Neural cell (in vitro differentiated cells): ENCODE results near the gene GPX6. TPM values are rescaled to one million over a fixed set of nuclear protein-coding genes. Genes with fewer than 3 reads are reported as not detected.
"Not testable (repeated sequence)": the region's sequence is repeated elsewhere in the genome, so short reads cannot be mapped to it uniquely, and the experiment has no call there.

ENCODE experiments used
- H2AFZ ChIP-seq: fragments of 200-600, 300-800 bp; sonication (generic), shearing (Covaris generic); 2 replicates; pipeline ENCODE4 v1.6.0; 2014; ENCODE audit warnings: low read depth, mild to moderate bottlenecking, antibody characterized with exemption, low read length, moderate library complexity
- H3F3A ChIP-seq: fragments of 200-600 bp; shearing (Covaris generic); 2 replicates; pipeline ENCODE4 v1.6.1; 2016; ENCODE audit warnings: mild to moderate bottlenecking, moderate library complexity, mixed read lengths, antibody characterized with exemption, low read length; ENCODE audit not compliant: insufficient read depth, poor library complexity, severe bottlenecking
- H3K27ac ChIP-seq: fragments of 200-600, 300-800 bp; sonication (generic), shearing (Covaris generic); 2 replicates; pipeline ENCODE4 v1.5.1; 2014; ENCODE audit warnings: mild to moderate bottlenecking, low read length, moderate library complexity
- H3K27me3 ChIP-seq: fragments of 300-800, 200-600 bp; sonication (generic), shearing (Covaris generic); 2 replicates; pipeline ENCODE4 v1.6.0; 2014; ENCODE audit warnings: mild to moderate bottlenecking, low read depth, low read length, moderate library complexity; ENCODE audit not compliant: insufficient read depth
- H3K36me3 ChIP-seq: fragments of 300-800, 200-600 bp; sonication (generic), shearing (Covaris generic); 2 replicates; pipeline ENCODE4 v1.5.1; 2014; ENCODE audit warnings: mild to moderate bottlenecking, antibody characterized with exemption, low read length, moderate library complexity; ENCODE audit not compliant: insufficient read depth
- H3K4me2 ChIP-seq: fragments of 300-800, 200-600 bp; sonication (generic), shearing (Covaris generic); 2 replicates; pipeline ENCODE4 v1.6.0; 2014; ENCODE audit warnings: mild to moderate bottlenecking, low read length
- H3K4me3 ChIP-seq: fragments of 300-800, 200-600 bp; sonication (generic), shearing (Covaris generic); 2 replicates; pipeline ENCODE4 v1.5.1; 2014; ENCODE audit warnings: mild to moderate bottlenecking, low read length, moderate library complexity
- H3K79me2 ChIP-seq: fragments of 200-600 bp; shearing (Covaris generic); replicated peaks from 2 replicates; pipeline ENCODE4 v1.6.0; 2014; ENCODE audit warnings: mild to moderate bottlenecking, low read length, moderate library complexity; ENCODE audit not compliant: insufficient read depth
- H3K9ac ChIP-seq: fragments of 300-800, 200-600 bp; sonication (generic), shearing (Covaris generic); 2 replicates; pipeline ENCODE4 v1.6.1; 2016; ENCODE audit warnings: mild to moderate bottlenecking, low read length, mixed read lengths
- H3K9me2 ChIP-seq: fragments of 200-600 bp; shearing (Covaris generic); 2 replicates; pipeline ENCODE4 v1.6.1; 2016; ENCODE audit warnings: mild to moderate bottlenecking, low read length, mixed read lengths; ENCODE audit not compliant: insufficient read depth
- H3K9me3 ChIP-seq: fragments of 200-600, 300-800 bp; sonication (generic), shearing (Covaris generic); 2 replicates; pipeline ENCODE4 v1.6.1; 2016; ENCODE audit warnings: mild to moderate bottlenecking, mixed run types, low read length, moderate library complexity, mixed read lengths
- H4K20me1 ChIP-seq: fragments of 200-600 bp; shearing (Covaris generic); 2 replicates; pipeline ENCODE4 v1.6.1; 2016; ENCODE audit warnings: mild to moderate bottlenecking, mixed run types; ENCODE audit not compliant: insufficient read depth
- EP300 ChIP-seq: fragments of 450-650 bp; conservative IDR thresholded peaks from 2 replicates; pipeline ENCODE4 v1.6.1; 2014; ENCODE audit warnings: antibody characterized with exemption, mild to moderate bottlenecking, moderate library complexity; ENCODE audit not compliant: poor library complexity, severe bottlenecking
- EZH2 ChIP-seq: fragments of 200-600, 300-800 bp; shearing (Covaris generic), sonication (generic); IDR thresholded peaks from 2 replicates; pipeline ENCODE4 v1.6.1; 2014; ENCODE audit warnings: antibody characterized with exemption, low read length, borderline replicate concordance, mild to moderate bottlenecking; ENCODE audit not compliant: insufficient read depth, poor library complexity, severe bottlenecking
- MXI1 ChIP-seq: fragments of 450-650 bp; conservative IDR thresholded peaks from 2 replicates; pipeline ENCODE4 v1.6.1; 2014; ENCODE audit warnings: antibody characterized with exemption, mild to moderate bottlenecking; ENCODE audit not compliant: poor library complexity, severe bottlenecking
- POLR2AphosphoS5 ChIP-seq: IDR thresholded peaks from 2 replicates; pipeline ENCODE4 v1.6.1; 2012
- RAD21 ChIP-seq: fragments of 450-650 bp; conservative IDR thresholded peaks from 2 replicates; pipeline ENCODE4 v1.6.1; 2014; ENCODE audit warnings: antibody characterized with exemption, mild to moderate bottlenecking, moderate library complexity
- SMC3 ChIP-seq: fragments of 450-650 bp; conservative IDR thresholded peaks from 2 replicates; pipeline ENCODE4 v1.6.1; 2014; ENCODE audit warnings: antibody characterized with exemption, mild to moderate bottlenecking, moderate library complexity; ENCODE audit not compliant: poor library complexity
- TAF1 ChIP-seq: IDR thresholded peaks from 2 replicates; pipeline ENCODE4 v1.6.1; 2012; ENCODE audit warnings: low read depth
- polyA plus RNA-seq: library from polyadenylated mRNA; depleted of rRNA; stranded (reverse); fragments of >200 nt; gene quantifications from 2 replicates; pipeline ENCODE4 v1.2.3, GENCODE V29; 2014
- TF ChIP-seq, protein P1 (sequence below): fragments of 450-650 bp; IDR thresholded peaks from 2 replicates; pipeline ENCODE4 v1.5.1; 2014; ENCODE audit warnings: antibody characterized with exemption, mild to moderate bottlenecking, moderate library complexity; ENCODE audit not compliant: poor library complexity, severe bottlenecking
- TF ChIP-seq, protein P2 (sequence below): IDR thresholded peaks from 2 replicates; pipeline ENCODE4 v1.6.1; 2012; ENCODE audit warnings: borderline replicate concordance

The GPX6 gene
- polyA plus RNA-seq, 1 donor from 2014 or later = not detected

- no peaks in the 10 kb centered on the region for H3K36me3 ChIP-seq
- no peak overlapping the region for H3K4me2 ChIP-seq
- H3K27ac ChIP-seq = no peak overlapping the region
- no peaks in the 10 kb centered on the region for H3K9me3 ChIP-seq
- H2AFZ ChIP-seq = no peak overlapping the region
- no peak for TF ChIP-seq EZH2
- TF ChIP-seq, protein P1, sequence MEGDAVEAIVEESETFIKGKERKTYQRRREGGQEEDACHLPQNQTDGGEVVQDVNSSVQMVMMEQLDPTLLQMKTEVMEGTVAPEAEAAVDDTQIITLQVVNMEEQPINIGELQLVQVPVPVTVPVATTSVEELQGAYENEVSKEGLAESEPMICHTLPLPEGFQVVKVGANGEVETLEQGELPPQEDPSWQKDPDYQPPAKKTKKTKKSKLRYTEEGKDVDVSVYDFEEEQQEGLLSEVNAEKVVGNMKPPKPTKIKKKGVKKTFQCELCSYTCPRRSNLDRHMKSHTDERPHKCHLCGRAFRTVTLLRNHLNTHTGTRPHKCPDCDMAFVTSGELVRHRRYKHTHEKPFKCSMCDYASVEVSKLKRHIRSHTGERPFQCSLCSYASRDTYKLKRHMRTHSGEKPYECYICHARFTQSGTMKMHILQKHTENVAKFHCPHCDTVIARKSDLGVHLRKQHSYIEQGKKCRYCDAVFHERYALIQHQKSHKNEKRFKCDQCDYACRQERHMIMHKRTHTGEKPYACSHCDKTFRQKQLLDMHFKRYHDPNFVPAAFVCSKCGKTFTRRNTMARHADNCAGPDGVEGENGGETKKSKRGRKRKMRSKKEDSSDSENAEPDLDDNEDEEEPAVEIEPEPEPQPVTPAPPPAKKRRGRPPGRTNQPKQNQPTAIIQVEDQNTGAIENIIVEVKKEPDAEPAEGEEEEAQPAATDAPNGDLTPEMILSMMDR = no peak
- TF ChIP-seq EP300 = no peak
- TF ChIP-seq, protein P2, sequence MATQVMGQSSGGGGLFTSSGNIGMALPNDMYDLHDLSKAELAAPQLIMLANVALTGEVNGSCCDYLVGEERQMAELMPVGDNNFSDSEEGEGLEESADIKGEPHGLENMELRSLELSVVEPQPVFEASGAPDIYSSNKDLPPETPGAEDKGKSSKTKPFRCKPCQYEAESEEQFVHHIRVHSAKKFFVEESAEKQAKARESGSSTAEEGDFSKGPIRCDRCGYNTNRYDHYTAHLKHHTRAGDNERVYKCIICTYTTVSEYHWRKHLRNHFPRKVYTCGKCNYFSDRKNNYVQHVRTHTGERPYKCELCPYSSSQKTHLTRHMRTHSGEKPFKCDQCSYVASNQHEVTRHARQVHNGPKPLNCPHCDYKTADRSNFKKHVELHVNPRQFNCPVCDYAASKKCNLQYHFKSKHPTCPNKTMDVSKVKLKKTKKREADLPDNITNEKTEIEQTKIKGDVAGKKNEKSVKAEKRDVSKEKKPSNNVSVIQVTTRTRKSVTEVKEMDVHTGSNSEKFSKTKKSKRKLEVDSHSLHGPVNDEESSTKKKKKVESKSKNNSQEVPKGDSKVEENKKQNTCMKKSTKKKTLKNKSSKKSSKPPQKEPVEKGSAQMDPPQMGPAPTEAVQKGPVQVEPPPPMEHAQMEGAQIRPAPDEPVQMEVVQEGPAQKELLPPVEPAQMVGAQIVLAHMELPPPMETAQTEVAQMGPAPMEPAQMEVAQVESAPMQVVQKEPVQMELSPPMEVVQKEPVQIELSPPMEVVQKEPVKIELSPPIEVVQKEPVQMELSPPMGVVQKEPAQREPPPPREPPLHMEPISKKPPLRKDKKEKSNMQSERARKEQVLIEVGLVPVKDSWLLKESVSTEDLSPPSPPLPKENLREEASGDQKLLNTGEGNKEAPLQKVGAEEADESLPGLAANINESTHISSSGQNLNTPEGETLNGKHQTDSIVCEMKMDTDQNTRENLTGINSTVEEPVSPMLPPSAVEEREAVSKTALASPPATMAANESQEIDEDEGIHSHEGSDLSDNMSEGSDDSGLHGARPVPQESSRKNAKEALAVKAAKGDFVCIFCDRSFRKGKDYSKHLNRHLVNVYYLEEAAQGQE = no peak
- TF ChIP-seq SMC3 = no peak
- TF ChIP-seq TAF1 = no peak
- TF ChIP-seq RAD21 = no peak
- no peak for TF ChIP-seq MXI1
- no peak for TF ChIP-seq POLR2AphosphoS5
- H3K4me3 ChIP-seq = no peak overlapping the region
- H3K79me2 ChIP-seq = no peaks in the 10 kb centered on the region
- no peaks in the 10 kb centered on the region for H4K20me1 ChIP-seq
- no peaks in the 10 kb centered on the region for H3K9me2 ChIP-seq
- no peaks in the 10 kb centered on the region for H3F3A ChIP-seq
- H3K9ac ChIP-seq = no peak overlapping the region
- H3K27me3 ChIP-seq = no peaks in the 10 kb centered on the region
These were observed 2.4 kb upstream of the GPX6 start for GRCh38 chr6:28517964-28518363.

DNA sequence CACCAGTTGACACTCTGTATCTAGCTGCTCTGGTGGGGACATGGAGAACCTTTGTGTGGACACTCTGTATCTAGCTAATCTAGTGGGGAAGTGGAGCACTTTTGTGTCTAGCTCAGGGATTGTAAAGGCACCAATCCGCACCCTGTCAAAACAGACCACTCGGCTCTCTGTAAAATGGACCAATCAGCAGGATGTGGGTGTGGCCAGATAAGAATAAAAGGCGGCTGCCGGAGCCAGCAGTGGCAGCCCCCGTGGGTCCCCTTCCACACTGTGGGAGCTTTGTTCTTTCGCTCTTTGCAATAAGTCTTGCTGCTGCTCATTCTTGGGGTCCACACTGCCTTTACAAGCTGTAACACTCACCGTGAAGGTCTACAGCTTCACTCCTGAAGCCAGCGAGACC is 3.2 kb downstream of the GPX6 start:
- H2AFZ ChIP-seq, H3K4me3 ChIP-seq, H3K27me3 ChIP-seq, H3K36me3 ChIP-seq, H4K20me1 ChIP-seq, H3K4me2 ChIP-seq, H3F3A ChIP-seq, H3K27ac ChIP-seq, H3K9ac ChIP-seq, H3K9me2 ChIP-seq, H3K79me2 ChIP-seq, H3K9me3 ChIP-seq: not testable (repeated sequence)

DNA sequence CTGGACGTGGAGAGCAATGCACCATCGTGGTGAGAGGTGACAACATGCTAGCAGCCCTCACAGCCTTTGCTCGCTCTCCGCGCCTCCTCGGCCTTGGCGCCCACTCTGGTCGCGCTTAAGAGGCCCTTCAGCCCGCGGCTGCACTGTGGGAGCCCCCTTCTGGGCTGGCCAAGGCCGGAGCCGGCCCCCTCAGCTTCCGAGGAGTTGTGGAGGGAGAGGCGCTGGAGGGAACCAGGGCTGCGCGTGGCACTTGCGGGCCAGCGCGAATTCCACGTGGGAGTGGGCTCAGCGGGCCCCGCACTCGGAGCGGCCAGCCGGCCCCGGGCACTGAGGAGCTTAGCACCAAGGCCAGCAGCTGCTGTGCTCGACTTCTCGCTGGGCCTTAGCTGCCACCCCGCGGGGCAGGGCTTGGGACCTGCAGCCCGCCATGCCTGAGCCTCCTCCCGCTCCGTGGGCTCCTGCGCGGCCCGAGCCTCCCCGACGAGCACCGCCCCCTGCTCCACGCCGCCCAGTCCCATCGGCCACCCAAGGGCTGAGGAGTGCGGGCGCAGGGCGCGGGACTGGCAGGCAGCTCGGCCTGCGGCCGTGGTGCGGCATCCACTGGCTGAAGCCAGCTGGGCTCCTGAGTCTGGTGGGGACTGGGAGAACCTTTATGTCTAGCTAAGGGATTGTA is 3.8 kb downstream of the GPX6 start:
- no peaks in the 10 kb centered on the region for H3K79me2 ChIP-seq
- no peaks in the 10 kb centered on the region for H3F3A ChIP-seq
- no peak overlapping the region for H3K4me3 ChIP-seq
- TF ChIP-seq EZH2 (no peak), MXI1 (no peak), SMC3 (no peak), TAF1 (no peak), RAD21 (no peak), POLR2AphosphoS5 (no peak), EP300 (no peak)
- TF ChIP-seq, protein P2 = no peak
- TF ChIP-seq, protein P1 = no peak
- H3K27ac ChIP-seq = no peak overlapping the region
- no peak overlapping the region for H2AFZ ChIP-seq
- H3K9me3 ChIP-seq = no peaks in the 10 kb centered on the region
- H3K27me3 ChIP-seq = no peaks in the 10 kb centered on the region
- H3K9ac ChIP-seq = no peak overlapping the region
- H3K36me3 ChIP-seq = no peaks in the 10 kb centered on the region
- H3K4me2 ChIP-seq = no peak overlapping the region
- H3K9me2 ChIP-seq = no peaks in the 10 kb centered on the region
- H4K20me1 ChIP-seq = no peaks in the 10 kb centered on the region
